Mucosa of stomach (tissue), 1 donor: ENCODE data around the gene GAS7.

ENCODE experiments used
- H3K27me3 ChIP-seq: one replicate; pipeline ENCODE4 v1.7.0; 2013; ENCODE audit warnings: mild to moderate bottlenecking, low read length; ENCODE audit not compliant: control insufficient read depth, insufficient read depth
- H3K36me3 ChIP-seq: one replicate; pipeline ENCODE4 v1.7.0; 2013; ENCODE audit warnings: low read length; ENCODE audit not compliant: control insufficient read depth, insufficient read depth
- H3K4me1 ChIP-seq: one replicate; pipeline ENCODE4 v1.7.0; 2013; ENCODE audit warnings: mild to moderate bottlenecking, low read length; ENCODE audit not compliant: control insufficient read depth, insufficient read depth
- H3K4me3 ChIP-seq: one replicate; pipeline ENCODE4 v1.7.0; 2013; ENCODE audit warnings: low read length
- H3K9ac ChIP-seq: one replicate; pipeline ENCODE4 v1.7.0; 2013; ENCODE audit warnings: mild to moderate bottlenecking, low read length, moderate library complexity
- H3K9me3 ChIP-seq: one replicate; pipeline ENCODE4 v1.7.0; 2013; ENCODE audit warnings: mild to moderate bottlenecking, low read length, moderate library complexity; ENCODE audit not compliant: control insufficient read depth
- donor health status: Pancreatic carcinoma.

The GAS7 gene

DNA sequence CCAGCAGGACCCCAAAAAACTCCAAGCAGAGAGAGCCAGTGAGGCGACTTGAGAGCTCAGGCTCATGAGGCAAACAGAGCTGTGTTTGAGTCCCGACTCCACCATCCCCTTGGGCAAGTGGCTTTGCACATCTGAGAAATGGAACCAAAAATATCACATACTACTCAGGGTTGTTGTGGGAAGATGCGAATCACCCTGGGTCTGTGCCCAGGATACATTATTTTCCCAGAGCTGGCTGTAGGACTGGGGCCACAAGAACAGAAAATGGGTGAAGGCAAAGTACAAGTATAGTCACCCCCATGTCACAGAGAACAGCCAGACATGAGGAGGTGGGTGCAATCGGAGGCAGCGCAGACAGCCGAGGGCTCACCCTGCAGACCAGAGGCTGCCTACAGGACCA is 127.3 kb downstream of the GAS7 start:
- no peaks in the 10 kb centered on the region for H3K36me3 ChIP-seq
- H3K4me3 ChIP-seq, result no peak overlapping the region
- no peaks in the 10 kb centered on the region for H3K9me3 ChIP-seq
- no peaks in the 10 kb centered on the region for H3K27me3 ChIP-seq
- H3K4me1 ChIP-seq, result no peaks in the 10 kb centered on the region
- no peak overlapping the region for H3K9ac ChIP-seq

DNA sequence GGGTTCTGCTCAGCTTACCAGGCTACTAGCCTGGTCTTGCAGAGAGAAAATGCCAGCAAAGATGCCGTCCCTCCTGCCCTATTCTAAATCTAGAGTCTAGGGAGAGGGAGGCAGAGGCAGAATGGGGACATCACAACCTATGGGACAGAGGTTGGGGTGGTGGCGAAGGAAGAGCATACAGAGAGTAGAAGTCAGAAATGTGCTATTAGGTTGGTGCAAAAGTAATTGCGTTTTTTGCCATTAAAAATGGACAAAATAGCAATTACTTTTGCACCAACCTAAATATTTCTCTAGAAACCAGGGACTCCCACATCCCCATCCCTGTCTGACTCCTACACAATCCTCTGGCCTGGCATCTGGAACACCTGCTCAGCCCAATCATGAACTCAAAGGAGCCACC is 127.7 kb downstream of the GAS7 start:
- H3K4me1 ChIP-seq, result no peaks in the 10 kb centered on the region
- no peaks in the 10 kb centered on the region for H3K36me3 ChIP-seq
- no peaks in the 10 kb centered on the region for H3K9me3 ChIP-seq
- H3K9ac ChIP-seq, result no peak overlapping the region
- no peak overlapping the region for H3K4me3 ChIP-seq
- H3K27me3 ChIP-seq, result no peaks in the 10 kb centered on the region

DNA sequence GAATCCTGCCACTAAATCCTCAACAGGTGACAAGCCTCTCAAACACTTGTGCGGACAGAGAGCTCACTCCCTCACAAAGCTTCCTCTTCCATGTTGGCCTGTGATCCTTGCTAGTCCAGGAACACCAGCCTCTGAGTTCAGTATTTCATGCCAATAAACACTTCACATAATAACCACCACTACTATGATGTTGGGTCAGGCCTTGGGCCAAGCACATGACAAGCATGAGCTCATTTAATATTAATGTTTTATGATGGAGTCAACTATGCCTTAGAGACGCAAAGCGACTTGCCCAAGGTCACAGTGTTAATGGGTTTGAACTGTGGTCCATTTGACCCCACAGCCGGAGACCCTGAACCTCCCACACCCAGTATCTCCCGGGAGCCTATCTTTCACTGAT is 129.1 kb downstream of the GAS7 start:
- H3K9ac ChIP-seq, result no peak overlapping the region
- H3K27me3 ChIP-seq, result no peaks in the 10 kb centered on the region
- no peaks in the 10 kb centered on the region for H3K9me3 ChIP-seq
- no peaks in the 10 kb centered on the region for H3K36me3 ChIP-seq
- H3K4me3 ChIP-seq, result no peak overlapping the region
- H3K4me1 ChIP-seq, result no peaks in the 10 kb centered on the region

DNA sequence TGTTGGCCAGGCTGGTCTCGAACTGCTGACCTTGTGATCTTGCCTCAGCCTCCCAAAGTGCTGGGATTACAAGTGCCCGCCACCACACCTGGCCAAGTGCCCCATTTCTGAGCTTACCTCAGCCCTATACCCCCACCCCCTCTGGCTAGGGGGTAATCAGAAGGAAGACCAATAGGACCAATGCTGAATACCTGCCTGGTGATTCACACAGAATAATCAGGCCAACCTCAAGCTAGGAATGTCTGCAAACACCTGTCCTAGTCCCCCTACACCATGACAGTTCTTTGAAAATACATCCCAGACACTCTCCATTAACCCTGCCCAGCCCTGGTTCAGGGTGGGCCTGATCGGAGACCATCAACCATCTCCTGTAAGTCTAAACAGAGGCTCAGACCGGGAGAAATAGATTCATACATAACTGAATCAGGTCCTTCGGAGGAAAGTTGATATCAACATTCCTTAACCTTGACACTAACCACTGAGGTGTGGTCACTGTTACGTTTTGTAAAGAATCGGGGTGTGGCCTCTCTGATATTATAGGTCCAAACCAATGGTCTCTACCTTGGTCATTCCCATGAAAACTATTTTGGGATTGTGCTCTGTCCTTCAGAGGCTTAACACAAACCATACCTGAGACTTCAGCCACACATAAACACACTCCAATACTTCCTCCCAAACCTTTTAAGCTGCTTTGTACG is 130.8 kb downstream of the GAS7 start:
- Histone ChIP-seq H3K4me1 (no peaks in the 10 kb centered on the region), H3K36me3 (no peaks in the 10 kb centered on the region), H3K9me3 (no peaks in the 10 kb centered on the region), H3K9ac (no peak overlapping the region), H3K27me3 (no peaks in the 10 kb centered on the region), H3K4me3 (no peak overlapping the region)

DNA sequence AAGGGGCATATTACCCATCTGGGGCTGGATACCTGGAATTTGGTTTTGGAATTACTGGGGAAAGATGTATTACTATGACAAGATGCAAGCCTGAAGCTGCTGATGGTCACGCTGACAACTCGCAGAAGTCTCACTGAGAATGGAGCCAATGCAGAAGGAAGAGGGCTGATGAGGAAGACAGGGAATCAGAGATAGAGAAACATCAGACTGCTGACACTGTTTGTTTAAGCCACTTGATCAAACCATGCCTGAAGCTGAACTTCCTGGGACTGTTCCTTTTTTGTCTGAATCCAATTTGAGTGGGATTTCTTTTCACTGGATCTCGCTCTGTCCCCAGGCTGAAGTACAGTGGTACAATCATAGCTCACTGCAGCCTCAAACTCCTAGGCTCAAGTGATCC is 133.9 kb downstream of the GAS7 start:
- Histone ChIP-seq H3K9ac (no peak overlapping the region), H3K27me3 (no peaks in the 10 kb centered on the region), H3K4me3 (no peak overlapping the region), H3K36me3 (no peaks in the 10 kb centered on the region), H3K9me3 (no peaks in the 10 kb centered on the region), H3K4me1 (no peaks in the 10 kb centered on the region)

DNA sequence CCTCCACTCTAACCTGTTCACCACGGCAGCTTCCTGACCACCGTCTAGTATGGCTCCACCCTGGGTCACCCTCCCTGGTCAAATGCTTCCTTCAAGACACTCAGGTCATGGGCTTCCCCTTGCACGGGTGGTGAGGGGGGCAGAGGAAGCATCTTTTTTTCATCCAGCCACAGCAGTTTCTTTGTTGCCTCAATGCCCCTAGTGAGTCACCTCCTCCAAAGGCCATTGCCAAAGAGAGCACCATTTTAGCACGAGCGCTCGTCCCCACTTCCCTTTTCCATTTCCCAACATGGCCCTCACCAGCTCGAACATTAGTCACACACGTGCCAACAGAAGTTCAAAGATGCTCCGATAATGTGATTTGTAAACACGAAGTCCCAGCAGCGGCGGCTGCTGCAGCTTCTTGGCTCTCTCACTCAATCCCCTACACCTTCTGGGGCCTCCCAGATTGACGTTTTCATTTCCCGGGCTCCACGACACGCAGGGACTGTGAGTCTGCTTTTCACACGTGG is 134.6 kb downstream of the GAS7 start:
- no peak overlapping the region for H3K4me3 ChIP-seq
- H3K9me3 ChIP-seq, result no peaks in the 10 kb centered on the region
- no peaks in the 10 kb centered on the region for H3K4me1 ChIP-seq
- H3K27me3 ChIP-seq, result no peaks in the 10 kb centered on the region
- H3K9ac ChIP-seq, result no peak overlapping the region
- no peaks in the 10 kb centered on the region for H3K36me3 ChIP-seq

DNA sequence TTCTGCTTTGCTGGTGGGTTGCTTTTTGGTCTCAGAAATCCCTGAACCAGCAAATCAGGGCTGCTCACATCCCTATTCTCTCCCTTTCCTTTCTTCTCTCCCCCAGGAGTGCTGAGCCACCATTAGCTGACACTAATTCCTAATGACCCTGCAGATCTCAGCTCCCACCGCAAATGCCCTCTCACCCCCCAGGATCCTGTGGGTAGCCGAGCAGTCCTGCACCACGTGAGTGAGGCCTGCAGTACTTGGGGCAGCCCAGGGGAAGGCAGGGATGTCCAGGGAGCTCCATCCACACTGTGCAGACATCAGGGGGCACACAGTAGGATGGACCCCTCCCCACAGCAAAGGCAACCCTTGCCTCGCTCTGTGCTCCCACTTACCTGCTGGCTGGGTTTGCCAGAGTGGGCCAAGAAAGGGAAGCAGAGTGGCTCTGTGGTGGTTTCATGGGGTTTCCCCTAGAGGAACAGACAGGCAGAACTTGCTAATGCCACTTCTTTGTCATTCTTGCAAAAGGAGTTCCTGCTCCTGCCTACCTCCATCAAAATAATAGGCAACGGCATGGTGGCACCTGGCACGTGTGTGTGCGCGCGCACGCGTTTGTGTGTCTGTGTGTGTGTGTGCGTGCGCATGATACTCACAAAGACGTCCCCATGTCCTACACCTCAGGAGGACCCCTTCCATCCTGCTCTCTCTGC is 135.6 kb downstream of the GAS7 start:
- Histone ChIP-seq H3K9ac (no peak overlapping the region), H3K9me3 (no peaks in the 10 kb centered on the region), H3K27me3 (no peaks in the 10 kb centered on the region), H3K4me1 (no peaks in the 10 kb centered on the region), H3K4me3 (no peak overlapping the region), H3K36me3 (no peaks in the 10 kb centered on the region)

DNA sequence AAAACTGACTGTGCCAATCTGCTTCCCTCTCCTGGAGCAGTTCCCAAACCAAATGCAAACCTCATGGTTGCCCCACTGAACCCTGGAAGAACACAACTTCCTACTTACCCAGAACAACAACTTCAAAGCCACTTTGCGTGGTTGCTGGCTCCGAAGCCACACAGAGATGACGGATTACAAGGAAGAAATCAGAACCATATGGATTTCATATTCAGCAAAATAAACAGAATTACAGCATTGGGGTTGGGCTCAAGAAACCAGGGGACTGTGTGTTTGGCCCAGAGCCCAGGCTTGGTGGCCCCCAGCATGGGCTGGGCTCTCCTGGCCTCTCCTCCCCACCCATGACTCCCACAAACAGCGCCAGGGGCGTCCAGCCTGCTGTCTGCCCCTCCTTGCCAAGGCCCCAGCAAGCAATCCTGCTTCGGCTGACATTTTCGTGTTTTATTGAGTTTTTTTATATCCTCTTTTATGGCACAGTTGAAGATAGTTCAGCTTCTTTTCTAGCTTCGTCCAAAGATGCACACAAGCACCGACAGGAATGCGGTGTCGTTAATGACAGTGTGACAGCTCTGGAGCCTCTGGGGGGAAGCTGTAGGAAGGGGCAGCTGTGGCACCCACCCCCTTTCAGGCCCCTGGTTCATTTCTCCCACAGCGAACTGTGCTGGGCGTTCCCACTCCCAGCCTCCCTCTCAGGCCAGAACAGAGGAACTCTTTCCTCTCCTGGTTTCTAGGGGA is 137.1 kb downstream of the GAS7 start:
- H3K9ac ChIP-seq, result no peak overlapping the region
- no peaks in the 10 kb centered on the region for H3K4me1 ChIP-seq
- H3K36me3 ChIP-seq, result no peaks in the 10 kb centered on the region
- no peaks in the 10 kb centered on the region for H3K27me3 ChIP-seq
- H3K4me3 ChIP-seq, result no peak overlapping the region
- no peaks in the 10 kb centered on the region for H3K9me3 ChIP-seq

DNA sequence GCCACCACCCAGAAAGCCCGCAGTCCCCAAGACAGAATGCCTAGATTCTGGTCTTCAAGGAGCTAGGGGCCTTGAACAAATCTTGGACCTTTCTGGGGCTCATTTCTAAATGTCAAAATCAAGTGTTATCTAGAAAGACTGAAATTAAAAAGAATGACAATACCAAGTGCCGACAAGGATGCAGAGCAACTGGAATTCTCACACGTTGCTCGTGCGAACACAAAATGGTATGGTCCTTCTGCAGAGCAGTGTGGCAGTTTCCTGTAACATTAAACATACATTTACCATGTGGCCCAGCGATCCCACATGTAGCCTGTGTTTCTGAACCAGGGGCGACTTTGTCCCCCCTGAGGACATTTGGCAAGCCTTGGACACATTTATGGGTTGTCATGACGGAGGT is 137.9 kb downstream of the GAS7 start:
- Histone ChIP-seq H3K4me1 (no peaks in the 10 kb centered on the region), H3K9ac (no peak overlapping the region)

DNA sequence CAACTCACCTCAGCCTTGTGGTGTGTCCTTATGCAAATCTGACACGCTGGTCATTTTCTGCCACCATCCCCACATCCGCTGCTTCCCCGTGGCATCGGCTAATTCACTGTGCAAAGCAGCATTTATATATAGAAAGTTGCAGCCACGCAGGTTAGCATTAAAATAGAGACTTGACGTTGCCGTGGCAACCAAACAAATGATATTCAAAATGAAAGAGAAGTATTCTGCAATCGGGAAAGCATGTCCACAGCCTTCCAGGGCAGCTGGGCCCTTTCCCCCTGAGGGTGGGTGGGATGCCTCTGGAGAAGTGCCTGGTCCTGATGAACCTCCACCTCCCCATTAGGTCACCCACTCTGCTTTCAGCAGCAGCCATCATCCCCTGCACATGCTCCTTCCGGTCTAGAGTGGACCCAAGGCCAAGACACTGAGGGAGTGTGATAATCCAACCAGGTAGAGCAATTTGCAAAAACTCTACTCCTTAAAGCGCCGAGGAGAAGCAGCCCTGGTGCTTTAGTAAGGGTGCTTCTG is 138.7 kb downstream of the GAS7 start:
- Histone ChIP-seq H3K9ac (no peak overlapping the region), H3K27me3 (no peaks in the 10 kb centered on the region), H3K4me1 (no peaks in the 10 kb centered on the region), H3K9me3 (no peaks in the 10 kb centered on the region), H3K36me3 (no peaks in the 10 kb centered on the region), H3K4me3 (no peak overlapping the region)

More for the DNA sequence above, 137.9 kb downstream of the GAS7 start:
- H3K9me3 ChIP-seq, result no peaks in the 10 kb centered on the region
- H3K4me3 ChIP-seq, result no peak overlapping the region
- no peaks in the 10 kb centered on the region for H3K36me3 ChIP-seq
- no peaks in the 10 kb centered on the region for H3K27me3 ChIP-seq

DNA sequence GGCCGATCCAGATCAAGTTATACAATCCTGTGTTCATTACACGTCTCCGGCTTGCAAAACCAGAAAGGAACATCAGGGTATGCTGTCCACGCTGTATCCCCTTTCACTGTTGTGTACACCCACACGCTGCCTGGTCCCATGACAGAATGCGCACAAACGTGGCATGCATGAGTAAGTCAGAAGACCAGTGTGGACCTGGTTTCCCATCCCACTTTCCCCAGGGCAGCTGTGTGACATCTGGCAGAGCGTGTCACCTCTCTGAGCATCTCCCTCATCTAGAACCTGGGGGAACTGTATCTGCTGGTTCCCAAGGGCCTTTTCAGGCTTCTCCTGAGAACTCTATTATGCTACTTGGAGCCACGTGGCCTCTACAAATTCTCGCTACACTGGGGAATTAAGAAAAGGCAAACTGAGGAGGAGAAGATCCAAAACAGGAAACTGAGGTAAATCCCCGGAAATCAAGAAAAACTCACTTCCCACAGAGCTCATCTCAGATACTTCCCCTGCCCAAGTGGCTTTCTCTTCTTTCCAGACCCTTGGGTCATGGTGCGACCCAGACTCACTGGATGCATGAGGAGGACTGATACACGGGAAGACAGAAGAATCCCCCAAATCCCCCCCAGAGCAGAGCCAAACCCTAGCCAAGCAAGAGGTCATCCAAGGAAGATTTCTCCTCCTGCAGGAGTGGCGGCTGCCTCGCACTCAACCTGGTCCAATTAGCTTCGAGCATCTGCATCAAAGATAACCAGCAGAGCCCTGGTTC is 139.3 kb downstream of the GAS7 start:
- no peaks in the 10 kb centered on the region for H3K9me3 ChIP-seq
- no peak overlapping the region for H3K9ac ChIP-seq
- no peaks in the 10 kb centered on the region for H3K4me1 ChIP-seq
- H3K36me3 ChIP-seq, result no peaks in the 10 kb centered on the region
- no peaks in the 10 kb centered on the region for H3K27me3 ChIP-seq
- H3K4me3 ChIP-seq, result no peak overlapping the region
